GM12891 (cell line): ENCODE measurements around the gene MYRF.

Source experiments
- POLR2A ChIP-seq: IDR thresholded peaks from 2 replicates; pipeline ENCODE4 v1.6.1; 2011; ENCODE audit warnings: low read depth, low read length, control low read depth
- POLR2AphosphoS5 ChIP-seq: IDR thresholded peaks from 2 replicates; pipeline ENCODE4 v1.6.1; 2011; ENCODE audit warnings: low read depth, low read length, control low read depth
- SPI1 ChIP-seq: IDR thresholded peaks from 2 replicates; pipeline ENCODE4 v1.6.1; 2011; ENCODE audit warnings: low read depth, low read length, control low read depth
- TAF1 ChIP-seq: IDR thresholded peaks from 2 replicates; pipeline ENCODE4 v1.6.1; 2011; ENCODE audit warnings: low read depth, low read length, control low read depth

DNA sequence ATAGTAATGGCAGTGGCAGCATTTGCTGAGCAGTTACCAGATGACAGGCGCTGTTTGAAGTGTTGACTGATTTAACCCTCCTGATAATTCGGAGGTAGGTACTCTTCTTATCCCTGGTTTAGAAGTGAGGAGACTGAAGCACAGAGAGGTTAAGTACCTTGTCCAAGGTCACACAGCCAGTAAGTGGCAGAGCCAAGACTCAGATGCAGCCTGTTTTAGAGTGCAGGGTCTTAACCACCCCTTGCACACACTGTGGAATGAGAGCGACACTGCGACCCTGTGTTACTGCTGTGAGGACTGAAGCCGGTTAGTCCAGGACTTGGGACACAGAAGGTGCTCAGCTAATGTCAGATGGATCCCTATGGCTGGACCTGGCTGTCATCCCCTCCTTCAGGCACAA, 37.5 kb upstream of the MYRF start:
- TF ChIP-seq POLR2AphosphoS5 (no peak), POLR2A (no peak), TAF1 (no peak), SPI1 (no peak)
